ENCODE measurements around the gene UFL1. TPM values are rescaled to one million over a fixed set of nuclear protein-coding genes. Genes with fewer than 3 reads are reported as not detected.

The UFL1 gene
- polyA plus RNA-seq, 1 experiment = 15.3 TPM

GRCh38 chr6:96563853-96564252 is 42.2 kb downstream of the UFL1 start:
- POLR2A ChIA-PET = no interaction called here
- TF ChIP-seq CTCF (IDR thresholded peaks at IDR 0.05; ENCODE audit: low read depth, low read length) = no peak
- Histone ChIP-seq H3K27ac (ENCODE audit: low read depth, low read length) (no peak overlapping the region), H3K27me3 (ENCODE audit: control insufficient read depth, insufficient read depth, low read length) (no peaks in the 10 kb centered on the region), H3K9me3 (ENCODE audit: control insufficient read depth, insufficient read depth, low read length) (no peaks in the 10 kb centered on the region), H3K4me3 (ENCODE audit: low read depth, low read length) (no peak overlapping the region)
- CTCF ChIA-PET = interaction anchor here (1.2 kb wide), 1 partner anchor 21 kb away, joined by 4 read pairs; no protein-coding TSS in a partner anchor
- no peak for DNase-seq (ENCODE audit: low read depth, low spot score)

DNA sequence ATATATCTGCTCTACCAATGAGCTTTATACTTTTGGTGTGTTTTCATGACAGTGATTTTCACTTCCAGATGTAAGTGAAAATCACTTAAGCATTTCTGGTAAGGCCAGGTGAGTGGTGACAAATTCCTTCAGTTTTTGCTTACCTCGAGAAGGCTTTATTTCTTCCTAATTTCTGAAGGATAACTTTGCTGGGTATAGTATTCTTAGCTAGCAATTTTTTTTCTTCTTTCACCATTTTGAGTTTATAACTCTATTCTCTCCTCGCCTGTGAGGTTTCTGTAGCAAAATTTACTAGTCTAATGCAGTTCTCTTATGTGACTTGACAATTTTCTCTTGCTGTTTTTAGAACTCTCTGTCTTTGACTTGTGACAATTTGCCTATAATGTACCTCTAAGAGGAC is 48.4 kb downstream of the UFL1 start:
- CTCF ChIA-PET = no interaction called here

DNA sequence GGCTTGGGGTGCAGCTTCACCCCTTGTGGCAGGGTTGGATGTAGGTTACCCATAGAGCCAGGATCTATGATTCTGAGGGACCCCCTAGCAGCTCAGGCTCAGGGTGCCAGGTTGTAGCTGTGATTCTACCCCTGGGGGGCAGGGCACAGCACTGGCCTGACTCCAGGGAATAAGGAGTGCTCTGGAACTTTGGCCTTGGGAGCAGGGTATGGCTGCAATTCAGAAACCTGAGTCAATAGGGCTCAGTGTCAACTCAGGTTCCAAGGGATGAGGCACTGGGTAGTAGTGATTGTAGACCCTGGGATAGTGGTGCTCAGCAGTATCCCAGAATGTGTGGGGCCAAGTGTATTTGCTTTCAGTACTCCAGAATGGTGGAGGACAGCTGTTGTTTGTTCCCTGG is 49.9 kb downstream of the UFL1 start:
- no peak for DNase-seq (ENCODE audit: low read depth, low spot score)
- Histone ChIP-seq H3K4me3 (ENCODE audit: low read depth, low read length) (no peak overlapping the region), H3K27me3 (ENCODE audit: control insufficient read depth, insufficient read depth, low read length) (no peaks in the 10 kb centered on the region), H3K9me3 (ENCODE audit: control insufficient read depth, insufficient read depth, low read length) (no peaks in the 10 kb centered on the region; the same call in 1 of the 2 replicates), H3K27ac (ENCODE audit: low read depth, low read length) (no peak overlapping the region)
- TF ChIP-seq CTCF (IDR thresholded peaks at IDR 0.05; ENCODE audit: low read depth, low read length) = no peak
- CTCF ChIA-PET = no interaction called here
- POLR2A ChIA-PET = no interaction called here

More for the DNA sequence above, 48.4 kb downstream of the UFL1 start:
- Histone ChIP-seq H3K4me3 (ENCODE audit: low read depth, low read length) (no peak overlapping the region), H3K9me3 (ENCODE audit: control insufficient read depth, insufficient read depth, low read length) (no peaks in the 10 kb centered on the region; the same call in 1 of the 2 replicates), H3K27ac (ENCODE audit: low read depth, low read length) (no peak overlapping the region), H3K27me3 (ENCODE audit: control insufficient read depth, insufficient read depth, low read length) (no peaks in the 10 kb centered on the region)
- DNase-seq (ENCODE audit: low read depth, low spot score) = no peak
- TF ChIP-seq CTCF (IDR thresholded peaks at IDR 0.05; ENCODE audit: low read depth, low read length) = no peak
- POLR2A ChIA-PET = no interaction called here

- ChIA-PET POLR2A (no interaction called here), CTCF (no interaction called here)
- Histone ChIP-seq H3K27me3 (ENCODE audit: control insufficient read depth, insufficient read depth, low read length) (no peaks in the 10 kb centered on the region), H3K4me3 (ENCODE audit: low read depth, low read length) (no peak overlapping the region), H3K27ac (ENCODE audit: low read depth, low read length) (no peak overlapping the region), H3K9me3 (ENCODE audit: control insufficient read depth, insufficient read depth, low read length) (no peaks in the 10 kb centered on the region; the same call in 1 of the 2 replicates)
- no peak for TF ChIP-seq CTCF (IDR thresholded peaks at IDR 0.05; ENCODE audit: low read depth, low read length)
- no peak for DNase-seq (ENCODE audit: low read depth, low spot score)
These were observed 53.8 kb downstream of the UFL1 start for GRCh38 chr6:96575359-96575758.

- Histone ChIP-seq H3K4me3 (ENCODE audit: low read depth, low read length) (no peak overlapping the region), H3K27ac (ENCODE audit: low read depth, low read length) (no peak overlapping the region), H3K9me3 (ENCODE audit: control insufficient read depth, insufficient read depth, low read length) (no peaks in the 10 kb centered on the region; the same call in 1 of the 2 replicates), H3K27me3 (ENCODE audit: control insufficient read depth, insufficient read depth, low read length) (no peaks in the 10 kb centered on the region)
- ChIA-PET CTCF (no interaction called here), POLR2A (interaction anchor here (0.5 kb wide), 1 partner anchor 261 kb away, joined by 3 read pairs; the partner anchor contains the start of gene GPR63)
- no peak for DNase-seq (ENCODE audit: low read depth, low spot score)
- no peak for TF ChIP-seq CTCF (IDR thresholded peaks at IDR 0.05; ENCODE audit: low read depth, low read length)
These were observed 54.6 kb downstream of the UFL1 start for GRCh38 chr6:96576221-96576620.
